GM10248 (cell line): ENCODE measurements around the gene TEF.

Source experiments
- CTCF ChIA-PET: fragments of 300-600 bp; sonication (Branson Sonifier 250); formaldehyde crosslinking; extraction: SDS; loops from one replicate; lab custom pipeline; 2021; ENCODE audit warnings: antibody characterized with exemption; lab: Yijun Ruan, JAX
- POLR2A ChIA-PET: fragments of 350-650 bp; sonication (Branson Sonifier 250); formaldehyde crosslinking; extraction: SDS; loops from one replicate; lab custom pipeline; 2020; ENCODE audit warnings: antibody characterized with exemption; lab: Yijun Ruan, JAX
- DNase-seq: peaks from one replicate; pipeline ENCODE4 v3.0.0; 2012; ENCODE audit errors: extremely low spot score
- CTCF ChIP-seq: IDR thresholded peaks from 2 replicates; pipeline ENCODE4 v1.5.1; 2012; ENCODE audit warnings: mild to moderate bottlenecking, low read depth; ENCODE audit errors: extremely low read depth, missing control alignments, control extremely low read depth

TEF gene

GRCh38 chr22:41367680-41368542 lies 13.8 kb upstream of the TEF start:
- no peak for TF ChIP-seq CTCF
- no peak for DNase-seq
- CTCF ChIA-PET: interaction anchor here (1.3 to 1.5 kb wide), 2 partner anchors 11 to 159 kb away, joined by 3 read pairs; no protein-coding TSS in a partner anchor
- POLR2A ChIA-PET: interaction anchor here (2.2 kb wide), 1 partner anchor 14 kb away, joined by 8 read pairs; the partner anchor contains the start of gene TEF

GRCh38 chr22:41368543-41369423 lies 13.0 kb upstream of the TEF start:
- TF ChIP-seq CTCF: no peak
- ChIA-PET CTCF (interaction anchor here (0.8 to 1.3 kb wide), 2 partner anchors 33 to 158 kb away, joined by 3 read pairs; no protein-coding TSS in a partner anchor), POLR2A (no interaction called here)
- no peak for DNase-seq

GRCh38 chr22:41369424-41369745 lies 12.4 kb upstream of the TEF start:
- ChIA-PET POLR2A (no interaction called here), CTCF (interaction anchor here (0.8 kb wide), 1 partner anchor 32 kb away, joined by 3 read pairs; no protein-coding TSS in a partner anchor)
- no peak for TF ChIP-seq CTCF
- DNase-seq: no peak

GRCh38 chr22:41369837-41370236 lies 11.9 kb upstream of the TEF start:
- TF ChIP-seq CTCF: no peak
- CTCF ChIA-PET: no interaction called here
- no peak for DNase-seq
- POLR2A ChIA-PET: no interaction called here

GRCh38 chr22:41377846-41378245 lies 3.9 kb upstream of the TEF start:
- DNase-seq: no peak
- CTCF ChIA-PET: interaction anchor here (0.8 kb wide), 1 partner anchor 29 kb away, joined by 3 read pairs; no protein-coding TSS in a partner anchor
- TF ChIP-seq CTCF: no peak
- POLR2A ChIA-PET: interaction anchor here (0.5 kb wide), 1 partner anchor 32 kb away, joined by 3 read pairs; no protein-coding TSS in a partner anchor

GRCh38 chr22:41380993-41381328 lies 781 bp upstream of the TEF start:
- DNase-seq: no peak
- CTCF ChIA-PET: interaction anchor here (1.1 to 5.9 kb wide), 6 partner anchors 9 to 458 kb away, joined by 3 to 36 read pairs (median 4); partner anchors contain the start of gene TOB2
- TF ChIP-seq CTCF: no peak
- POLR2A ChIA-PET: interaction anchor here (0.6 to 1.9 kb wide), 9 partner anchors 8 to 1902 kb away, joined by 3 to 11 read pairs (median 6); no protein-coding TSS in a partner anchor
